HEK293 (cell line): ENCODE data around the gene ADIPOR2.

Experiments used
- SALL2 ChIP-seq: fragments of 450-650 bp; formaldehyde crosslinking; IDR thresholded peaks from 2 replicates; pipeline ENCODE4 v1.5.0; 2017; ENCODE audit warnings: missing biosample characterization, mild to moderate bottlenecking, missing genetic modification characterization, borderline replicate concordance
- TCF7L2 ChIP-seq: IDR thresholded peaks from 2 replicates; pipeline ENCODE4 v1.6.1; 2011; ENCODE audit warnings: low read depth, mild to moderate bottlenecking, inconsistent platforms, low read length, moderate library complexity, borderline replicate concordance
- ZBTB21 ChIP-seq: fragments of 450-650 bp; formaldehyde crosslinking; IDR thresholded peaks from 2 replicates; pipeline ENCODE4 v1.5.1; 2017; ENCODE audit warnings: missing biosample characterization, missing genetic modification characterization
- ZBTB7A ChIP-seq: fragments of 450-650 bp; formaldehyde crosslinking; IDR thresholded peaks from 2 replicates; pipeline ENCODE4 v1.5.1; 2016; ENCODE audit warnings: low read depth, missing biosample characterization, missing genetic modification characterization
- ZNF544 ChIP-seq: fragments of 450-650 bp; formaldehyde crosslinking; IDR thresholded peaks from 2 replicates; pipeline ENCODE4 v1.5.0; 2017; ENCODE audit warnings: missing biosample characterization, missing genetic modification characterization
- ZNF660 ChIP-seq: fragments of 450-650 bp; IDR thresholded peaks from 2 replicates; pipeline ENCODE4 v1.5.1; 2018; ENCODE audit warnings: missing biosample characterization, mild to moderate bottlenecking, missing genetic modification characterization
- ZNF768 ChIP-seq: fragments of 450-650 bp; formaldehyde crosslinking; IDR thresholded peaks from 2 replicates; pipeline ENCODE4 v1.5.1; 2018; ENCODE audit warnings: missing biosample characterization, mild to moderate bottlenecking, missing genetic modification characterization
- TF ChIP-seq, protein P1 (sequence below): fragments of 450-650 bp; formaldehyde crosslinking; IDR thresholded peaks from 2 replicates; pipeline ENCODE4 v1.5.1; 2016; ENCODE audit warnings: missing biosample characterization, missing genetic modification characterization
- TF ChIP-seq, protein P2 (sequence below): fragments of 450-650 bp; formaldehyde crosslinking; IDR thresholded peaks from 2 replicates; pipeline ENCODE4 v1.5.1; 2016; ENCODE audit warnings: missing biosample characterization, missing genetic modification characterization, borderline replicate concordance
- TF ChIP-seq, protein P3 (sequence below): fragments of 450-650 bp; formaldehyde crosslinking; IDR thresholded peaks from 2 replicates; pipeline ENCODE4 v1.5.1; 2016; ENCODE audit warnings: missing biosample characterization, missing genetic modification characterization
- TF ChIP-seq, protein P4 (sequence below): fragments of 450-650 bp; formaldehyde crosslinking; IDR thresholded peaks from 2 replicates; pipeline ENCODE4; 2016; ENCODE audit warnings: missing biosample characterization, missing genetic modification characterization
- TF ChIP-seq, protein P5 (sequence below): fragments of 450-650 bp; formaldehyde crosslinking; IDR thresholded peaks from 2 replicates; pipeline ENCODE4 v1.5.1; 2016; ENCODE audit warnings: missing biosample characterization, missing genetic modification characterization

DNA sequence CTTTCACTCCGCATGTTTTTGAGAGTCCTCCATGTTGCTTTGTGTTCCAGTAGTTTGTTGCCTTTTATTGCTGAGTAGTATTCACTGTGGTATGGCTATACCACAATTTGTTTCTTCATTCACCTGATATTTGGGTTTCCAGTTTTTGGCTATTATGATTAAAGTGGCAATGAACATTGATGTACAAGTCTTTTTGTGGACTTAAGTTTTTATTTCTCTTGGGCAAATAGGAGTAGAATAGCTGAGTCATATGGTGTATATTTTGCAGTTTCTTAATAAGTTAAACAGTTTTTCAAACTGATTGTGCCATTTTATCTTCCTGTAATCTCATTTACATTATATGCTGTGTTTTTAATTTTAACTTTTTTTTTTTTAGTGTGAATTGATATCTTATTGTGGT lies 16.2 kb downstream of the ADIPOR2 start:
- TF ChIP-seq, protein P1, sequence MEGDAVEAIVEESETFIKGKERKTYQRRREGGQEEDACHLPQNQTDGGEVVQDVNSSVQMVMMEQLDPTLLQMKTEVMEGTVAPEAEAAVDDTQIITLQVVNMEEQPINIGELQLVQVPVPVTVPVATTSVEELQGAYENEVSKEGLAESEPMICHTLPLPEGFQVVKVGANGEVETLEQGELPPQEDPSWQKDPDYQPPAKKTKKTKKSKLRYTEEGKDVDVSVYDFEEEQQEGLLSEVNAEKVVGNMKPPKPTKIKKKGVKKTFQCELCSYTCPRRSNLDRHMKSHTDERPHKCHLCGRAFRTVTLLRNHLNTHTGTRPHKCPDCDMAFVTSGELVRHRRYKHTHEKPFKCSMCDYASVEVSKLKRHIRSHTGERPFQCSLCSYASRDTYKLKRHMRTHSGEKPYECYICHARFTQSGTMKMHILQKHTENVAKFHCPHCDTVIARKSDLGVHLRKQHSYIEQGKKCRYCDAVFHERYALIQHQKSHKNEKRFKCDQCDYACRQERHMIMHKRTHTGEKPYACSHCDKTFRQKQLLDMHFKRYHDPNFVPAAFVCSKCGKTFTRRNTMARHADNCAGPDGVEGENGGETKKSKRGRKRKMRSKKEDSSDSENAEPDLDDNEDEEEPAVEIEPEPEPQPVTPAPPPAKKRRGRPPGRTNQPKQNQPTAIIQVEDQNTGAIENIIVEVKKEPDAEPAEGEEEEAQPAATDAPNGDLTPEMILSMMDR (tag by site-specific recombination): no peak
- TF ChIP-seq TCF7L2 (no peak), ZNF544 (tag by site-specific recombination) (no peak), SALL2 (no peak), ZNF660 (tag by site-specific recombination) (no peak), ZBTB7A (tag by site-specific recombination) (no peak), ZBTB21 (no peak), ZNF768 (tag by site-specific recombination) (no peak)
- TF ChIP-seq, protein P2, sequence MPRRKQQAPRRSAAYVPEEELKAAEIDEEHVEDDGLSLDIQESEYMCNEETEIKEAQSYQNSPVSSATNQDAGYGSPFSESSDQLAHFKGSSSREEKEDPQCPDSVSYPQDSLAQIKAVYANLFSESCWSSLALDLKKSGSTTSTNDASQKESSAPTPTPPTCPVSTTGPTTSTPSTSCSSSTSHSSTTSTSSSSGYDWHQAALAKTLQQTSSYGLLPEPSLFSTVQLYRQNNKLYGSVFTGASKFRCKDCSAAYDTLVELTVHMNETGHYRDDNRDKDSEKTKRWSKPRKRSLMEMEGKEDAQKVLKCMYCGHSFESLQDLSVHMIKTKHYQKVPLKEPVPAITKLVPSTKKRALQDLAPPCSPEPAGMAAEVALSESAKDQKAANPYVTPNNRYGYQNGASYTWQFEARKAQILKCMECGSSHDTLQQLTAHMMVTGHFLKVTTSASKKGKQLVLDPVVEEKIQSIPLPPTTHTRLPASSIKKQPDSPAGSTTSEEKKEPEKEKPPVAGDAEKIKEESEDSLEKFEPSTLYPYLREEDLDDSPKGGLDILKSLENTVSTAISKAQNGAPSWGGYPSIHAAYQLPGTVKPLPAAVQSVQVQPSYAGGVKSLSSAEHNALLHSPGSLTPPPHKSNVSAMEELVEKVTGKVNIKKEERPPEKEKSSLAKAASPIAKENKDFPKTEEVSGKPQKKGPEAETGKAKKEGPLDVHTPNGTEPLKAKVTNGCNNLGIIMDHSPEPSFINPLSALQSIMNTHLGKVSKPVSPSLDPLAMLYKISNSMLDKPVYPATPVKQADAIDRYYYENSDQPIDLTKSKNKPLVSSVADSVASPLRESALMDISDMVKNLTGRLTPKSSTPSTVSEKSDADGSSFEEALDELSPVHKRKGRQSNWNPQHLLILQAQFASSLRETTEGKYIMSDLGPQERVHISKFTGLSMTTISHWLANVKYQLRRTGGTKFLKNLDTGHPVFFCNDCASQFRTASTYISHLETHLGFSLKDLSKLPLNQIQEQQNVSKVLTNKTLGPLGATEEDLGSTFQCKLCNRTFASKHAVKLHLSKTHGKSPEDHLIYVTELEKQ: no peak
- TF ChIP-seq, protein P3, sequence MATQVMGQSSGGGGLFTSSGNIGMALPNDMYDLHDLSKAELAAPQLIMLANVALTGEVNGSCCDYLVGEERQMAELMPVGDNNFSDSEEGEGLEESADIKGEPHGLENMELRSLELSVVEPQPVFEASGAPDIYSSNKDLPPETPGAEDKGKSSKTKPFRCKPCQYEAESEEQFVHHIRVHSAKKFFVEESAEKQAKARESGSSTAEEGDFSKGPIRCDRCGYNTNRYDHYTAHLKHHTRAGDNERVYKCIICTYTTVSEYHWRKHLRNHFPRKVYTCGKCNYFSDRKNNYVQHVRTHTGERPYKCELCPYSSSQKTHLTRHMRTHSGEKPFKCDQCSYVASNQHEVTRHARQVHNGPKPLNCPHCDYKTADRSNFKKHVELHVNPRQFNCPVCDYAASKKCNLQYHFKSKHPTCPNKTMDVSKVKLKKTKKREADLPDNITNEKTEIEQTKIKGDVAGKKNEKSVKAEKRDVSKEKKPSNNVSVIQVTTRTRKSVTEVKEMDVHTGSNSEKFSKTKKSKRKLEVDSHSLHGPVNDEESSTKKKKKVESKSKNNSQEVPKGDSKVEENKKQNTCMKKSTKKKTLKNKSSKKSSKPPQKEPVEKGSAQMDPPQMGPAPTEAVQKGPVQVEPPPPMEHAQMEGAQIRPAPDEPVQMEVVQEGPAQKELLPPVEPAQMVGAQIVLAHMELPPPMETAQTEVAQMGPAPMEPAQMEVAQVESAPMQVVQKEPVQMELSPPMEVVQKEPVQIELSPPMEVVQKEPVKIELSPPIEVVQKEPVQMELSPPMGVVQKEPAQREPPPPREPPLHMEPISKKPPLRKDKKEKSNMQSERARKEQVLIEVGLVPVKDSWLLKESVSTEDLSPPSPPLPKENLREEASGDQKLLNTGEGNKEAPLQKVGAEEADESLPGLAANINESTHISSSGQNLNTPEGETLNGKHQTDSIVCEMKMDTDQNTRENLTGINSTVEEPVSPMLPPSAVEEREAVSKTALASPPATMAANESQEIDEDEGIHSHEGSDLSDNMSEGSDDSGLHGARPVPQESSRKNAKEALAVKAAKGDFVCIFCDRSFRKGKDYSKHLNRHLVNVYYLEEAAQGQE (tag by site-specific recombination): no peak
- TF ChIP-seq, protein P4, sequence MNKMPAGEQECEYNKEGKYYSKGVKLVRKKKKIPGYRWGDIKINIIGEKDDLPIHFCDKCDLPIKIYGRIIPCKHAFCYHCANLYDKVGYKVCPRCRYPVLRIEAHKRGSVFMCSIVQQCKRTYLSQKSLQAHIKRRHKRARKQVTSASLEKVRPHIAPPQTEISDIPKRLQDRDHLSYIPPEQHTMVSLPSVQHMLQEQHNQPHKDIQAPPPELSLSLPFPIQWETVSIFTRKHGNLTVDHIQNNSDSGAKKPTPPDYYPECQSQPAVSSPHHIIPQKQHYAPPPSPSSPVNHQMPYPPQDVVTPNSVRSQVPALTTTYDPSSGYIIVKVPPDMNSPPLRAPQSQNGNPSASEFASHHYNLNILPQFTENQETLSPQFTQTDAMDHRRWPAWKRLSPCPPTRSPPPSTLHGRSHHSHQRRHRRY: no peak
- TF ChIP-seq, protein P5, sequence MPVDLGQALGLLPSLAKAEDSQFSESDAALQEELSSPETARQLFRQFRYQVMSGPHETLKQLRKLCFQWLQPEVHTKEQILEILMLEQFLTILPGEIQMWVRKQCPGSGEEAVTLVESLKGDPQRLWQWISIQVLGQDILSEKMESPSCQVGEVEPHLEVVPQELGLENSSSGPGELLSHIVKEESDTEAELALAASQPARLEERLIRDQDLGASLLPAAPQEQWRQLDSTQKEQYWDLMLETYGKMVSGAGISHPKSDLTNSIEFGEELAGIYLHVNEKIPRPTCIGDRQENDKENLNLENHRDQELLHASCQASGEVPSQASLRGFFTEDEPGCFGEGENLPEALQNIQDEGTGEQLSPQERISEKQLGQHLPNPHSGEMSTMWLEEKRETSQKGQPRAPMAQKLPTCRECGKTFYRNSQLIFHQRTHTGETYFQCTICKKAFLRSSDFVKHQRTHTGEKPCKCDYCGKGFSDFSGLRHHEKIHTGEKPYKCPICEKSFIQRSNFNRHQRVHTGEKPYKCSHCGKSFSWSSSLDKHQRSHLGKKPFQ (tag by site-specific recombination): no peak
